H9 (cell line): ENCODE data around the gene LRMDA. TPM values are rescaled to one million over a fixed set of nuclear protein-coding genes. Genes with fewer than 3 reads are reported as not detected.

Experiments used
- DNase-seq: peaks from one replicate; pipeline ENCODE4 v3.0.0-alpha.2; 2017
- H2AFZ ChIP-seq: one replicate; pipeline ENCODE4 v1.6.1; 2013; ENCODE audit warnings: mild to moderate bottlenecking, low read length, control low read depth, moderate library complexity
- H2AK5ac ChIP-seq: 2 replicates; pipeline ENCODE4 v1.6.1; 2013; ENCODE audit warnings: low read length, control low read depth, mixed read lengths; ENCODE audit not compliant: insufficient read length
- H2BK120ac ChIP-seq: one replicate; pipeline ENCODE4 v1.6.1; 2013; ENCODE audit warnings: low read depth, mild to moderate bottlenecking, low read length, control low read depth, inconsistent platforms; ENCODE audit not compliant: poor library complexity, severe bottlenecking
- H2BK12ac ChIP-seq: 2 replicates; pipeline ENCODE4 v1.6.1; 2013; ENCODE audit warnings: low read length, control low read depth, mixed read lengths, low read depth; ENCODE audit not compliant: insufficient read length
- H2BK15ac ChIP-seq: 2 replicates; pipeline ENCODE4 v1.6.1; 2013; ENCODE audit warnings: low read depth, low read length, control low read depth
- H2BK20ac ChIP-seq: one replicate; pipeline ENCODE4 v1.6.1; 2013; ENCODE audit warnings: low read depth, mild to moderate bottlenecking, low read length, control low read depth, inconsistent platforms; ENCODE audit not compliant: poor library complexity, severe bottlenecking
- H2BK5ac ChIP-seq: 2 replicates; pipeline ENCODE4 v1.6.1; 2013; ENCODE audit warnings: low read length, control low read depth, mixed read lengths; ENCODE audit not compliant: insufficient read length
- H3K14ac ChIP-seq: 2 replicates; pipeline ENCODE4 v1.6.1; 2013; ENCODE audit warnings: low read length, control low read depth; ENCODE audit not compliant: insufficient read depth
- H3K18ac ChIP-seq: 2 replicates; pipeline ENCODE4 v1.6.1; 2013; ENCODE audit warnings: low read depth, mild to moderate bottlenecking, mixed read lengths, low read length, control low read depth; ENCODE audit not compliant: insufficient read length
- H3K23ac ChIP-seq: 2 replicates; pipeline ENCODE4 v1.6.1; 2013; ENCODE audit warnings: low read length, control low read depth, mixed read lengths, low read depth; ENCODE audit not compliant: insufficient read length
- H3K23me2 ChIP-seq: 2 replicates; pipeline ENCODE4 v1.6.1; 2013; ENCODE audit warnings: low read depth, mild to moderate bottlenecking, mixed read lengths, low read length, control low read depth; ENCODE audit not compliant: insufficient read length, poor library complexity, severe bottlenecking
- H3K27ac ChIP-seq: 2 replicates; pipeline ENCODE4 v1.5.1; 2013; ENCODE audit warnings: low read length, control low read depth, mixed read lengths, low read depth; ENCODE audit not compliant: insufficient read length
- H3K27me3 ChIP-seq: 2 replicates; pipeline ENCODE4 v1.6.1; 2013; ENCODE audit warnings: low read length, control low read depth, inconsistent platforms; ENCODE audit not compliant: insufficient read depth
- H3K4ac ChIP-seq: 2 replicates; pipeline ENCODE4 v1.6.1; 2013; ENCODE audit warnings: low read depth, mild to moderate bottlenecking, control low read depth, inconsistent platforms, low read length, moderate library complexity
- H3K4me1 ChIP-seq: 2 replicates; pipeline ENCODE4 v1.6.1; 2013; ENCODE audit warnings: low read length, control low read depth, inconsistent platforms; ENCODE audit not compliant: insufficient read depth
- H3K4me2 ChIP-seq: 2 replicates; pipeline ENCODE4 v1.6.1; 2013; ENCODE audit warnings: low read length, control low read depth, mixed read lengths; ENCODE audit not compliant: insufficient read length, insufficient read depth
- H3K56ac ChIP-seq: 2 replicates; pipeline ENCODE4 v1.6.1; 2013; ENCODE audit warnings: low read depth, mild to moderate bottlenecking, mixed read lengths, low read length, control low read depth; ENCODE audit not compliant: insufficient read length
- H3K79me1 ChIP-seq: 2 replicates; pipeline ENCODE4 v1.6.1; 2013; ENCODE audit warnings: low read depth, mild to moderate bottlenecking, moderate library complexity, low read length, control low read depth, inconsistent platforms; ENCODE audit not compliant: insufficient read depth, poor library complexity, severe bottlenecking
- H3K79me2 ChIP-seq: 2 replicates; pipeline ENCODE4 v1.6.1; 2013; ENCODE audit warnings: low read length, control low read depth, inconsistent platforms; ENCODE audit not compliant: insufficient read depth
- H3K9ac ChIP-seq: 2 replicates; pipeline ENCODE4 v1.6.1; 2013; ENCODE audit warnings: low read length, control low read depth, mixed read lengths; ENCODE audit not compliant: insufficient read length; ENCODE audit errors: extremely low read depth
- H3K9me3 ChIP-seq: one replicate; pipeline ENCODE4 v1.6.1; 2013; ENCODE audit warnings: low read depth, low read length, inconsistent platforms; ENCODE audit not compliant: control insufficient read depth
- H3T11ph ChIP-seq: one replicate; pipeline ENCODE4 v1.6.1; 2013; ENCODE audit warnings: mild to moderate bottlenecking, low read length, control low read depth, inconsistent platforms
- H4K20me1 ChIP-seq: one replicate; pipeline ENCODE4 v1.6.1; 2013; ENCODE audit not compliant: control insufficient read depth, insufficient read length, insufficient read depth
- H4K5ac ChIP-seq: 2 replicates; pipeline ENCODE4 v1.6.1; 2013; ENCODE audit warnings: low read depth, mild to moderate bottlenecking, mixed read lengths, low read length, control low read depth; ENCODE audit not compliant: insufficient read length
- H4K8ac ChIP-seq: replicated peaks from 2 replicates; pipeline ENCODE4 v1.6.1; 2013; ENCODE audit warnings: low read length, control low read depth, mixed read lengths, low read depth; ENCODE audit not compliant: insufficient read length
- H4K91ac ChIP-seq: 2 replicates; pipeline ENCODE4 v1.6.1; 2013; ENCODE audit warnings: low read depth, mild to moderate bottlenecking, moderate library complexity, mixed read lengths, low read length, control low read depth; ENCODE audit not compliant: insufficient read length
- H3K27ac Mint-ChIP-seq, 3 experiments: 2 replicates in 2 of 3; 3 replicates in 1 of 3; pipeline ENCODE4 v1.8.0; 2020 to 2021; ENCODE audit warnings: mixed read lengths in 3 of 3, mild to moderate bottlenecking in 1 of 3, moderate library complexity in 1 of 3
- H3K27me3 Mint-ChIP-seq: 2 replicates; pipeline ENCODE4 v1.8.0; 2021; ENCODE audit warnings: low read depth, mild to moderate bottlenecking, moderate library complexity, mixed read lengths
- H3K36me3 Mint-ChIP-seq, 3 experiments: 2 replicates in 2 of 3; 3 replicates in 1 of 3; pipeline ENCODE4 v1.8.0; 2020 to 2021; ENCODE audit warnings: low read depth in 3 of 3, mixed read lengths in 3 of 3; ENCODE audit not compliant: insufficient read depth in 1 of 3
- H3K4me1 Mint-ChIP-seq, 2 experiments: 2 replicates each; pipeline ENCODE4 v1.8.0; 2020; ENCODE audit warnings: mixed read lengths in 2 of 2
- H3K4me3 Mint-ChIP-seq, 2 experiments: 2 replicates in 1 of 2; 3 replicates in 1 of 2; pipeline ENCODE4 v1.8.0; 2020 to 2021; ENCODE audit warnings: mild to moderate bottlenecking in 2 of 2, mixed read lengths in 2 of 2, moderate library complexity in 1 of 2
- H3K9me3 Mint-ChIP-seq, 2 experiments: 2 replicates in 1 of 2; 3 replicates in 1 of 2; pipeline ENCODE4 v1.8.0; 2020; ENCODE audit warnings: mild to moderate bottlenecking in 2 of 2, mixed read lengths in 2 of 2, moderate library complexity in 1 of 2
- CTCF ChIP-seq: fragments of 200-600 bp; sonication (generic); conservative IDR thresholded peaks from 3 replicates; pipeline ENCODE4 v1.8.0; 2021; ENCODE audit warnings: antibody characterized with exemption, mild to moderate bottlenecking
- WGBS: extraction: QIAGEN DNeasy Blood & Tissue Kit; methylation state at CpG from one replicate; pipeline ENCODE4 v1.1.7; 2013; ENCODE audit warnings: missing lambda C conversion rate, low lambda C conversion rate, mixed read lengths; ENCODE audit not compliant: insufficient read length; ENCODE audit errors: extremely low coverage; 5-methylcytosine and 5-hydroxymethylcytosine counted together
- total RNA-seq: library from RNA; stranded (reverse); gene quantifications from 2 replicates; pipeline ENCODE4 v1.2.1, GENCODE V29; 2021

LRMDA gene
- total RNA-seq, 1 experiment from 2014 or later = 1.8 TPM

- Histone ChIP-seq H2BK12ac (no peak overlapping the region), H3K18ac (no peak overlapping the region), H2AK5ac (no peak overlapping the region), H3K4ac (no peak overlapping the region), H3K9ac (no peak overlapping the region), H2BK120ac (no peak overlapping the region), H3K56ac (no peak overlapping the region), H3K79me1 (no peaks in the 10 kb centered on the region), H3K23ac (no peak overlapping the region), H4K91ac (no peak overlapping the region), H2BK5ac (no peak overlapping the region), H3K27me3 (no peaks in the 10 kb centered on the region), H4K8ac (no peak overlapping the region), H3K4me2 (no peak overlapping the region), H3K14ac (no peak overlapping the region), H3K27ac (no peak overlapping the region), H3K79me2 (no peaks in the 10 kb centered on the region), H3K23me2 (no peaks in the 10 kb centered on the region), H3T11ph (no peak overlapping the region), H2BK20ac (no peak overlapping the region), H4K5ac (no peak overlapping the region), H3K4me1 (no peaks in the 10 kb centered on the region), H2BK15ac (no peak overlapping the region), H3K9me3 (no peaks in the 10 kb centered on the region), H4K20me1 (no peaks in the 10 kb centered on the region), H2AFZ (no peak overlapping the region)
- peak; percentile 55 for TF ChIP-seq CTCF
- H3K4me1 Mint-ChIP-seq = peaks cover 11% of the 10 kb centered on the region in 2 experiments
- H3K27me3 Mint-ChIP-seq = no peaks in the 10 kb centered on the region; the same call in 1 of the 2 replicates
- H3K9me3 Mint-ChIP-seq = no peaks in the 10 kb centered on the region
- H3K27ac Mint-ChIP-seq = no peak overlapping the region
- H3K4me3 Mint-ChIP-seq = no peak overlapping the region
- no CpG with 5 or more reads among the region's 14 CpGs for WGBS
- peak; percentile 61 for DNase-seq
- H3K36me3 Mint-ChIP-seq = no peaks in the 10 kb centered on the region; a peak in 1 of 7 replicates
These were observed 883.8 kb downstream of the LRMDA start for GRCh38 chr10:76315240-76315639.
